NCI-H510A treated with DMSO at 0.1 percent for 48 hours (cell line): ENCODE measurements around the gene NKX1-1.
"Not testable (repeated sequence)": the region's sequence is repeated elsewhere in the genome, so short reads cannot be mapped to it uniquely, and the experiment has no call there.

ENCODE experiments used
- DNase-seq: peaks from one replicate; lab custom pipeline; 2025; lab: John Stamatoyannopoulos, UW

Gene NKX1-1

DNA sequence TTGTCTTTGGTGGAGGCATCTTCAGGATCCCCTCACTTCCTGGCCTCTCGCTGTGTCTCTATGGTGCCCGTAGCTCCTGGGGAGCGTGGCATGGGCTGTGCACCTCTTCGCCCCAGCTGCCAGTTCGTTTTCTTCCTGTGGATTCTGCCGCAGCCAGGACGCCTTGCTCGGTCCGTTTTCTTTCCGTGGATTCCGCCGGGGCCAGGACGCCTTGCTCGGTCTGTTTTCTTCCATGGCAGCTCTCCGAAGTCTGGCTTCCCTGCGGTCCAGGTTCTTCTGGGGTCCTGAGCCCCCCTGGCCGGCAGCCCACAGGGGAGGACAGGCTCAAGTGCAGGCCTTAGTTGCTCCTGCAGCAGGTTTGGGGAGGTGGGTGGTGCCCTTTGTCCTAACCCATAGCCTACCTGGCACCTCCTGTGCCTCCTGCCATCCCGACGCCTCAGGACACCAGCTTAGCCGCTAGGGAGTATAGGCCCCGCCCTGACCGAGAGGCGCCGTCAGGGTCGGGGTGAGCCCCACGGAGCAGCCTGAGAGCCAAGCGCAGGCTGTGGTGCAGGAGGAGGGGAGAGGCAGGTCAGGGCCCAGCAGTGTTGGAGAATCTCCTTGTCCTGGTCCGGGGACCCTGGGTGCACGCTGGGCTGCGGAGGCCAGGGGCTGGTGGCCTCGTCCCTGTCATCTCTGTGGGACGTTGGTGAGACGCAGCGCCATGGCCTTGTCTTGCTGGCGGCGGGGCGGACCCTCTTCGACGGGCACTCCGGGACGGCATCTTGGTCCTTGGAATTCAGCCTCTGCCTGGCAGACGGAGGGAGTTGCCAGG is 32.1 kb downstream of the NKX1-1 start:
- no peak for DNase-seq

DNA sequence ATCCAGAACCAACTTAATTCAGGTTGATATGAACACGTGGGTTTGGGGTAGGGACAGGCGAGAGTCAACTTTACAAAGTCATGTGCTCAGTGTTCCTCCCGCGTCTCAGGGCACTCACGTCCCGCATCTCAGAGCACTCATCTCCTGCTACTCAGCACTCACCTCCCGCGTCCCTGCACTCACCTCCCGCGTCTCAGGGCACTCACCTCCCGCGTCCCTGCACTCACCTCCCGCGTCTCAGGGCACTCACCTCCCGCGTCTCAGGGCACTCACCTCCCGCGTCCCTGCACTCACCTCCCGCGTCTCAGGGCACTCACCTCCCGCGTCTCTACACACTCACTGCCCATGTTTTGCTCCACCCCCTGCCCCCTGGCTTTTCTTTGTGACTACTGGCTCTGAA is 33.7 kb downstream of the NKX1-1 start:
- DNase-seq, result not testable (repeated sequence)

DNA sequence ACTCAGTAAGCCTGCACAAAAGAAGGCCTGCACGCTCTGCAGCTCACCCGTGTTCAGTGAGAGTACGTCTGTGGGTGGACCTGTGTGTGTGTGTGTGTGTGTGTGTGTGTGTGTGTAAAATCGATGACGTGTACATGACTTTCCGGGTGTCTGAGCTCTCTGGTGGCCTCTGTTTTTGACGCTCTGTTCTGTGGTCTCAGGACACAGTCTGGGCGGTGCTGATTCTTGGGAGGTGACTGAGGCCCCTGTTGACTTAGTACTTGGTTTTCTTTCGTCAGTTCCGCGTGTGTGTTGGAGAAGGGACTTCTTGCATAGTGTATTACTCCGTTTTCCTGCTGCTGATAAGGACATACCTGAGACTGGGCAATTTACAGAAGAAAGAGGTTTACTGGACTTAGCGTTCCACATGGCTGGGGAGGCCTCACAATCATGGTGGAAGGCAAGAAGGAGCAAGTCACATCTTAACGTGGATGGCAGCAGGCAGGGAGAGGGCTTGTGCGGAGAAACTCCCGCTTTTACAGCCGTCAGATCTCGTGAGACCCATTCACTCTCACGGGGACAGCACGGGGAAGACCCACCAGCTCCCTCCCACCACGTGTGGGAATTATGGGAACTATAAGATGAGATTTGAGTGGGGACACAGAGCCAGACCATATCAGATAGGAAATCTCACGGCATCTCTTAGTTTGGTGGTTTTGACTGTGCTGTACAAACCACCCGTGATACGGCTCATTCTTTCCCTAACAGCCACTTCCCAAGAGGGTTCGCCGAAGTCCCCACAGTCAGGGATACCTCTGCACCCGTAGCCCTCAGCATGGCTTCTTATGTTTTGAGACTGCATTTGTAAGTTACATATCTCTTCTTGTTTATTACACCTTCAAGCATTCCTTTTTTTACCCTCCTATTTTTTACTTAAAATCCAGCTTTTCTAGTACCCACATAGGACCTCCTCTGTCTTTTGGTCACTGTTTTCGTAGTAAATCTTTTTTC is 34.8 kb downstream of the NKX1-1 start:
- no peak for DNase-seq

- no peak for DNase-seq
Measured at GRCh38 chr4:1370321-1371124, 35.7 kb downstream of the NKX1-1 start.

- DNase-seq, result no peak
Measured at GRCh38 chr4:1369479-1370079, 36.7 kb downstream of the NKX1-1 start.

DNA sequence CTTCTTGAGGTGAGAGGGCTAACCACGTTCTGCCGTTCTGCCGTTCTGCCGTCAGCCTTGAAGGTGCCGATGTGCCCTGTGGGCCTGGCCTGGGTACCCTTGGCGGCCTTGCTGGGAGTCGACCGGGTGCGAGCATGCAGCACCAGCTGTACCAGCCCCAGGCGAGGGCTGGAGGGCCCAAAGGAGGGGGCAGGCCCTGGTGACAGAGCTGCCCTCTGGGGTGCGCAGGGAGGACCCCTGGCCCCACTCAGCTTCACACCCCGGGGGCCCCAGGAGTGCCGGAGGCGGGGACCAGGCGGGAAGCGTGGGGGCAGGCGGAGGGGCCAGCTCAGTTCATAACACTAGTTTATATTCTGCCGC is 37.2 kb downstream of the NKX1-1 start:
- no peak for DNase-seq

GRCh38 chr4:1368421-1369090 is 37.7 kb downstream of the NKX1-1 start:
- DNase-seq, result no peak

- DNase-seq, result no peak
Measured at GRCh38 chr4:1367936-1368289, 38.3 kb downstream of the NKX1-1 start.

GRCh38 chr4:1367230-1367935 is 38.9 kb downstream of the NKX1-1 start:
- no peak for DNase-seq

DNA sequence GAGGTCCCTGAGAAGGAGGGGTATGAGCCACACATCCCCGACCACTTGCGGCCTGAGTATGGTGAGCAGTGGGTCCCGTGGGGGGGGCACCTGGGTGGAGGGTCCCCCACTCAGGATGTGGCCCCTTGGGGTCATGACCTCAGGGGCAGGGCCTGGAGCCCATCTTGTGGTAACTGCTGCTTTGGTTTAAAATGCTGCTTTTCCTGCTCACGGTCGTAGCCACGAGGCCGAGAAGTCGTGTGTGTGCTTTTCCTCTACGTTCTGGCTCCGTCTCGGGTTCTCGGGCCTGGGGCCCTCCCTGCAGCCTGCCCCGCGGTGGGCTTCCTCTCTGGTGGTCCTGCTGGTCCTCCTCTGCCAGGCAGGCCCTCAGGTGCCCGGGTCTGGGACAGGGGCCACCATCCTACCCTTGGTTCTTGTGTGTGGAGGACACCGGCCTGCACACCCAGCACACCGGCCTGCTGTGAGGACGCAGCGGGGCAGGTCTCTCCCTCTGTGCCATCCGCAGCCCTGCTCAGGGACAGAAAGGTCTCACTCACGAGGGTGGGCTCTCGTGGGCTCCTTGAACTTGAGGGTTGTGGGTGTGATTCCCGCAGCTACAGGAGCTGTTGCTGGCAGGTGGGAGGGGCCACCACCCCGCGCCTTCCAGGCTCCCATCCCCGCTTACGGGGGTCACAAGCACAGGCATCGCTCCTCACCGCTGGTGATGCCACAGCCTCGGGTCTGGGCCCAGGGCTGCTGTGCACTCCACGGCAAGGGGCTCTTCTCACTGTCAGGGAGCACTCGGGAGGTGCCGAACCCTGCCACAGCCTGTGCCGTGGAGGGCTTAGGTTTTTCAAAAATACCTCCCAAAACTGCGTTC is 39.6 kb downstream of the NKX1-1 start:
- DNase-seq, result no peak

GRCh38 chr4:1365271-1366178 is 40.7 kb downstream of the NKX1-1 start:
- no peak for DNase-seq

DNA sequence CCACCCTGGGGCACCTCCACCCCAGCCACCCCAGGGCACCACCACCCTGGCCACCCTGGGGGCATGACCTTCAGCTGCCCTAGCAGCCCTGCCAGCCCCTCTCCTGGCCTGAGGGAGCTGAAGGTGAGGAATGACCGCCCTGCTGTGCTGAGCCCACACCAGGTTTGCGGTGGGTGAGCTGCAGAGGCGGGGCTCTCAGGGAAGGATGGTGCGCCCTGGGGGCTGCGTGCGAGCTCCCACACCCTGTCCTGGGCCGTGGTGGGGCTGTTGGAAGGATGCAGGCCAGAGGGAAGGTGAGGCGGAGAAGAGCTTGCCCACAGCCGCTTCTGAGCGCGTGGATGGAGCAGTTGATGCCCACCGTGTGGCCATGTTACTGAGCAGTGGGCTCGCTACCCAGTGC is 41.5 kb downstream of the NKX1-1 start:
- DNase-seq, result no peak

GRCh38 chr4:1364217-1364616 is 42.0 kb downstream of the NKX1-1 start:
- no peak for DNase-seq

GRCh38 chr4:1363513-1363912 is 42.7 kb downstream of the NKX1-1 start:
- DNase-seq, result no peak

- no peak for DNase-seq
Measured at GRCh38 chr4:1362521-1362920, 43.7 kb downstream of the NKX1-1 start.

DNA sequence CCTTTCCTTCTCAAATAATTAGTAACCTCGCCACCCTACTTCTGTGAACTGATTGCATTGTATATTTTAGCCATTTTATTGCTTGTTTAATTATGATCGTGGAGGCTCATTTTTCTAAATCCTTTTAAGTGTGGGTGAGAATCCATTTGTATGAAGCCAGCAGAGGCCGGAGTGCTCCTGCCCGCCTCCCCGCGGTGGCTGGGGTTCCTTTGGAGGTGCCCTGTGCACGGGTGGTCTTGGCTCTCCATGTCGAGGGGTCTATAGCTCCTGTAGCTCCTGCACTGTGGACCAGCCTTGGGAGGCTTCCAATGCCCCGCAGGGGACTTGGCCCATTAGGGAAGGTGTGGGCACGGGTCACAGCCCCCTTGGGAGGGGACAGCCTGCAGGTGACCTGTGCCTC is 44.2 kb downstream of the NKX1-1 start:
- no peak for DNase-seq

DNA sequence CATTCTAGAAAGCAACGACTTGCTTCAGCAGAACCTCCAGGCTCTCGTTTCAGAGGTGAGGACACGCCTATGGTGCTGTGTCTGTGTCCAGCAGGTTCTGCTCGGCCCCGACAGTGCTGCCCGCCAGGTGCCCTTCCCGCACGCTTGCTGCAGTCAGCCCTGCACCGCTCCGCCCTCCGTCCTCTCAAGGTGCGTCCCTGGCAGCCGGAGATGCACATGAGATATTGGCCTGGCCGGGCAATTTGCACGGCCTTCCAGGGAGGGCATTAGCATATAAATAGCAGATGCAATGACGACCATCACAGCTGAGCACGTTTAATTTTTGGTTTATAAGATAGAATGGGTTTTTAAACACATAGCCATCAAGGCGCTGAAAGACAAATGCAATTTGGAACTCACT is 44.8 kb downstream of the NKX1-1 start:
- DNase-seq, result no peak

DNA sequence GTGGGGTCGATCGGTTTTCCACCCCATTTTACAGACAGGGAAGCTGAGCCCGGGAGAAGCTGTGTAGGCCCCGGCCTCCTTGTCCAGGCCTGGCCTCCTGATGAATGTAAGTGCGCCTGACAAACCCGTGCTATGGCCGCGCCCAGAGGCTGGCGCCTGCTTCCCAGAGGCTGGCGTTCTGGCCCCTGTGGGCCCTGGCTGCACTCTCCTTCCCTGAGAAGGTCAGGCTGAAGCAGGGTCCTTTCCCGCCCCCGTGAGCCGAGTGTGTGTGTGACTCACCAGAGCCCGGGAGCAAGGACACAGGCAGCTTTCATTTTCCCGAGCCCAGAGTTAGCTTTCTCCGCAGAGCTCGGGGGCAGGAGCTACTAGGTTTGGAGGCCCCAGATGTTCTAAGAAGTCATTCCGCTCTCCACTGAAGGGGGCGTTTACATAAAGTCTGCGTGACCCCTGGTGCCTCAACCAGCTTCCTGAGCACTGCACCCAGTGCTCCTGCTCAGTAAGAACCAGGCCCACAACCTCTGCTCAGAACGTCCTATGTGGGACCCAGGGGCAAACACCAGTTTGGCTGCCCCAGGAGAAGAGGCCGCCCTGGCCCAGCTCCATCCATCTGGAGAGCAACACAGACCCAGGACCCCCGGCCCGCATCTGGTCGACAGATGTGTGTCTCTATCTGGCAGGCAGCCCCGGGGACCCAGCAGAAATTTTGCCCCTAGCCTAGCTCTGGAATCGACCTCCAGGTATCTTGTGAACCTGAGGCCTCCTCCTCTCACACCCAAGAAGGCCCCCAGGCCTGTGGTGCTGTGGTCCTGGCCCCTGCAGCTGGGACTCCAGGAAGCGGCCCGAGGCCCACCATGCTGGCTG is 45.6 kb downstream of the NKX1-1 start:
- DNase-seq, result no peak
